Measurements from ENCODE around the gene TSPAN18.

TSPAN18 gene

GRCh38 chr11:44755556-44756523 is 29.1 kb downstream of the TSPAN18 start:
- Histone ChIP-seq H3F3A (ENCODE audit: low read depth) (no peaks in the 10 kb centered on the region), H3K4me1 (ENCODE audit: insufficient read depth, low read length, poor library complexity, severe bottlenecking) (no peaks in the 10 kb centered on the region), H3K9ac (ENCODE audit: low read depth, low read length, poor library complexity, severe bottlenecking) (no peak overlapping the region), H3K4me2 (ENCODE audit: low read depth, low read length, poor library complexity, severe bottlenecking) (no peak overlapping the region), H3K9me2 (replicated peaks; ENCODE audit: low read depth, low read length) (no peaks in the 10 kb centered on the region), H3K4me3 (ENCODE audit: low read length, poor library complexity, severe bottlenecking) (no peak overlapping the region), H3K27me3 (ENCODE audit: insufficient read depth, low read length, poor library complexity, severe bottlenecking) (no peaks in the 10 kb centered on the region), H3K36me3 (ENCODE audit: insufficient read depth, low read length) (no peaks in the 10 kb centered on the region), H4K20me1 (ENCODE audit: insufficient read depth, low read length, poor library complexity, severe bottlenecking) (no peaks in the 10 kb centered on the region), H3K9me3 (ENCODE audit: insufficient read depth, low read depth, low read length) (no peaks in the 10 kb centered on the region), H2AFZ (ENCODE audit: low read length) (no peak overlapping the region), H3K79me2 (ENCODE audit: insufficient read depth, low read length) (no peaks in the 10 kb centered on the region)
- no peak for TF ChIP-seq EZH2phosphoT487 (IDR thresholded peaks at IDR 0.05; ENCODE audit: borderline replicate concordance)
- no peak for TF ChIP-seq CTCF (conservative IDR thresholded peaks at IDR 0.05; ENCODE audit: low read length)

GRCh38 chr11:44758983-44759382 is 32.2 kb downstream of the TSPAN18 start:
- Histone ChIP-seq H3K4me2 (ENCODE audit: low read depth, low read length, poor library complexity, severe bottlenecking) (no peak overlapping the region), H3F3A (ENCODE audit: low read depth) (no peaks in the 10 kb centered on the region), H3K27me3 (ENCODE audit: insufficient read depth, low read length, poor library complexity, severe bottlenecking) (no peaks in the 10 kb centered on the region), H3K36me3 (ENCODE audit: insufficient read depth, low read length) (no peaks in the 10 kb centered on the region), H3K4me3 (ENCODE audit: low read length, poor library complexity, severe bottlenecking) (no peak overlapping the region), H3K9ac (ENCODE audit: low read depth, low read length, poor library complexity, severe bottlenecking) (no peak overlapping the region), H3K4me1 (ENCODE audit: insufficient read depth, low read length, poor library complexity, severe bottlenecking) (no peaks in the 10 kb centered on the region), H3K79me2 (ENCODE audit: insufficient read depth, low read length) (no peaks in the 10 kb centered on the region), H3K9me3 (ENCODE audit: insufficient read depth, low read depth, low read length) (no peaks in the 10 kb centered on the region), H4K20me1 (ENCODE audit: insufficient read depth, low read length, poor library complexity, severe bottlenecking) (no peaks in the 10 kb centered on the region), H2AFZ (ENCODE audit: low read length) (no peak overlapping the region), H3K9me2 (replicated peaks; ENCODE audit: low read depth, low read length) (no peaks in the 10 kb centered on the region)
- no peak for TF ChIP-seq CTCF (conservative IDR thresholded peaks at IDR 0.05; ENCODE audit: low read length)
- no peak for TF ChIP-seq EZH2phosphoT487 (IDR thresholded peaks at IDR 0.05; ENCODE audit: borderline replicate concordance)

- Histone ChIP-seq H3K4me2 (ENCODE audit: low read depth, low read length, poor library complexity, severe bottlenecking) (no peak overlapping the region), H3F3A (ENCODE audit: low read depth) (no peaks in the 10 kb centered on the region), H3K9ac (ENCODE audit: low read depth, low read length, poor library complexity, severe bottlenecking) (no peak overlapping the region), H3K36me3 (ENCODE audit: insufficient read depth, low read length) (no peaks in the 10 kb centered on the region), H4K20me1 (ENCODE audit: insufficient read depth, low read length, poor library complexity, severe bottlenecking) (no peaks in the 10 kb centered on the region), H3K9me2 (replicated peaks; ENCODE audit: low read depth, low read length) (no peaks in the 10 kb centered on the region), H3K4me1 (ENCODE audit: insufficient read depth, low read length, poor library complexity, severe bottlenecking) (no peaks in the 10 kb centered on the region), H2AFZ (ENCODE audit: low read length) (no peak overlapping the region), H3K4me3 (ENCODE audit: low read length, poor library complexity, severe bottlenecking) (no peak overlapping the region), H3K79me2 (ENCODE audit: insufficient read depth, low read length) (no peaks in the 10 kb centered on the region), H3K9me3 (ENCODE audit: insufficient read depth, low read depth, low read length) (no peaks in the 10 kb centered on the region), H3K27me3 (ENCODE audit: insufficient read depth, low read length, poor library complexity, severe bottlenecking) (no peaks in the 10 kb centered on the region)
- TF ChIP-seq CTCF (conservative IDR thresholded peaks at IDR 0.05; ENCODE audit: low read length): no peak
- no peak for TF ChIP-seq EZH2phosphoT487 (IDR thresholded peaks at IDR 0.05; ENCODE audit: borderline replicate concordance)
Observed at GRCh38 chr11:44759743-44760476, 33.1 kb downstream of the TSPAN18 start.
